ENCODE measurements around the gene ATG9B. TPM values are rescaled to one million over a fixed set of nuclear protein-coding genes. Genes with fewer than 3 reads are reported as not detected.

ATG9B gene
- total and polyA plus RNA-seq, 2 donors (not counting 1 experiment from before 2014, with no cell fraction given), result 5.1 to 7.2 TPM

- ATAC-seq (ENCODE audit: low read depth) (no peak), DNase-seq (no peak)
- TF ChIP-seq CTCF (IDR thresholded peaks at IDR 0.05), result no peak
- no peak for TF ChIP-seq EZH2 (IDR thresholded peaks at IDR 0.05; ENCODE audit: borderline replicate concordance, insufficient read depth, low read depth, low read length, poor library complexity, severe bottlenecking)
- Mint-ChIP-seq H3K4me3 (no peak overlapping the region), H3K4me1 (peaks cover 2% of the 10 kb centered on the region), H3K27ac (no peak overlapping the region), H3K27me3 (peaks cover 24% of the 10 kb centered on the region), H3K9me3 (ENCODE audit: insufficient read depth) (no peaks in the 10 kb centered on the region)
- H3K4me2 ChIP-seq (replicated peaks; ENCODE audit: low read depth, low read length, poor library complexity, severe bottlenecking), result no peak overlapping the region
- no peaks in the 10 kb centered on the region for H4K20me1 ChIP-seq (ENCODE audit: control insufficient read depth, insufficient read depth, low read length, poor library complexity, severe bottlenecking)
- intact Hi-C loops (cut with micrococcal nuclease), result no loop called here
- no peaks in the 10 kb centered on the region for H3K79me2 ChIP-seq (ENCODE audit: control insufficient read depth, insufficient read depth, low read length)
- H3K27ac ChIP-seq (ENCODE audit: low read length in 2 of 2), result no peak overlapping the region
- no peak overlapping the region for H3K9ac ChIP-seq (ENCODE audit: low read length)
- H3K4me1 ChIP-seq (ENCODE audit: control insufficient read depth in 2 of 2, insufficient read depth in 2 of 2, low read length in 2 of 2), result peaks cover 3 to 5% of the 10 kb centered on the region in 2 donors
- peaks cover 0 to 29% (median 0%) of the 10 kb centered on the region in 4 experiments for H3K27me3 ChIP-seq (replicated peaks in 1 of 4; ENCODE audit: control extremely low read depth in 1 of 4, control insufficient read depth in 3 of 4, insufficient read depth in 4 of 4, low read length in 3 of 4)
- H3K36me3 ChIP-seq (replicated peaks in 1 of 2; ENCODE audit: control extremely low read depth in 1 of 2, control insufficient read depth in 1 of 2, extremely low read depth in 1 of 2, insufficient read depth in 2 of 2, low read length in 1 of 2), result no peaks in the 10 kb centered on the region
- no peaks in the 10 kb centered on the region for H3K9me3 ChIP-seq (ENCODE audit: control extremely low read depth in 1 of 3, control insufficient read depth in 2 of 3, insufficient read depth in 1 of 3, low read length in 2 of 3)
- H2AFZ ChIP-seq (ENCODE audit: insufficient read depth, low read depth, low read length, poor library complexity, severe bottlenecking), result no peak overlapping the region
- WGBS (ENCODE audit: insufficient coverage), result 96% methylated on average over 3 of the region's 6 CpGs
- CTCF ChIA-PET, result interaction anchor here (1.3 kb wide), 1 partner anchor 18 kb away, joined by 3 read pairs; no protein-coding TSS in a partner anchor
- POLR2A ChIA-PET, result no interaction called here
- H3K4me3 ChIP-seq (ENCODE audit: control extremely low read depth in 1 of 5, extremely low read depth in 1 of 5, insufficient read depth in 1 of 5, low read depth in 2 of 5, low read length in 4 of 5), result no peak overlapping the region
Observed at GRCh38 chr7:150967349-150967748, 56.9 kb downstream of the ATG9B start.

GRCh38 chr7:150966002-150966401 is 58.3 kb downstream of the ATG9B start:
- intact Hi-C loops (cut with micrococcal nuclease), result no loop called here
- Histone ChIP-seq H3K9me3 (ENCODE audit: control extremely low read depth in 1 of 3, control insufficient read depth in 2 of 3, insufficient read depth in 1 of 3, low read length in 2 of 3) (no peaks in the 10 kb centered on the region), H4K20me1 (ENCODE audit: control insufficient read depth, insufficient read depth, low read length, poor library complexity, severe bottlenecking) (no peaks in the 10 kb centered on the region), H2AFZ (ENCODE audit: insufficient read depth, low read depth, low read length, poor library complexity, severe bottlenecking) (no peak overlapping the region), H3K4me3 (ENCODE audit: control extremely low read depth in 1 of 5, extremely low read depth in 1 of 5, insufficient read depth in 1 of 5, low read depth in 2 of 5, low read length in 4 of 5) (no peak overlapping the region), H3K36me3 (replicated peaks in 1 of 2; ENCODE audit: control extremely low read depth in 1 of 2, control insufficient read depth in 1 of 2, extremely low read depth in 1 of 2, insufficient read depth in 2 of 2, low read length in 1 of 2) (no peaks in the 10 kb centered on the region), H3K9ac (ENCODE audit: low read length) (no peak overlapping the region), H3K4me2 (replicated peaks; ENCODE audit: low read depth, low read length, poor library complexity, severe bottlenecking) (no peak overlapping the region), H3K27ac (ENCODE audit: low read length in 2 of 2) (no peak overlapping the region), H3K79me2 (ENCODE audit: control insufficient read depth, insufficient read depth, low read length) (no peaks in the 10 kb centered on the region), H3K27me3 (replicated peaks in 1 of 4; ENCODE audit: control extremely low read depth in 1 of 4, control insufficient read depth in 3 of 4, insufficient read depth in 4 of 4, low read length in 3 of 4) (peaks cover 0 to 37% (median 5%) of the 10 kb centered on the region in 4 experiments), H3K4me1 (ENCODE audit: control insufficient read depth in 2 of 2, insufficient read depth in 2 of 2, low read length in 2 of 2) (peaks cover 3 to 5% of the 10 kb centered on the region in 2 donors)
- Mint-ChIP-seq H3K4me3 (no peak overlapping the region), H3K27me3 (peaks cover 26% of the 10 kb centered on the region), H3K4me1 (peaks cover 2% of the 10 kb centered on the region), H3K27ac (no peak overlapping the region), H3K9me3 (ENCODE audit: insufficient read depth) (no peaks in the 10 kb centered on the region)
- ChIA-PET POLR2A (no interaction called here), CTCF (no interaction called here)
- WGBS (ENCODE audit: insufficient coverage), result 60% methylated on average over 1 of the region's 1 CpG
- no peak for ATAC-seq (ENCODE audit: low read depth)
- DNase-seq, result no peak
- TF ChIP-seq EZH2 (IDR thresholded peaks at IDR 0.05; ENCODE audit: borderline replicate concordance, insufficient read depth, low read depth, low read length, poor library complexity, severe bottlenecking), result no peak
- TF ChIP-seq CTCF (IDR thresholded peaks at IDR 0.05), result no peak
